Right renal cortex interstitium (tissue), 3 donors: Measurements from ENCODE around the gene PARVA. TPM values are rescaled to one million over a fixed set of nuclear protein-coding genes. Genes with fewer than 3 reads are reported as not detected.

Experiments
- DNase-seq, 3 donors: peaks; one replicate each; pipeline ENCODE4 v3.0.0-alpha.2; 2013; ENCODE audit warnings: low read depth in 3 of 3, low spot score in 2 of 3
- polyA plus RNA-seq, 3 donors: library from polyadenylated mRNA; unstranded; fragments of 120-200 nt; gene quantifications; one replicate each; pipeline ENCODE4 v1.2.1, GENCODE V29; 2013; ENCODE audit not compliant: insufficient read length in 3 of 3

Gene PARVA
- polyA plus RNA-seq, 3 donors: 115 to 132 (median 123) TPM

DNA sequence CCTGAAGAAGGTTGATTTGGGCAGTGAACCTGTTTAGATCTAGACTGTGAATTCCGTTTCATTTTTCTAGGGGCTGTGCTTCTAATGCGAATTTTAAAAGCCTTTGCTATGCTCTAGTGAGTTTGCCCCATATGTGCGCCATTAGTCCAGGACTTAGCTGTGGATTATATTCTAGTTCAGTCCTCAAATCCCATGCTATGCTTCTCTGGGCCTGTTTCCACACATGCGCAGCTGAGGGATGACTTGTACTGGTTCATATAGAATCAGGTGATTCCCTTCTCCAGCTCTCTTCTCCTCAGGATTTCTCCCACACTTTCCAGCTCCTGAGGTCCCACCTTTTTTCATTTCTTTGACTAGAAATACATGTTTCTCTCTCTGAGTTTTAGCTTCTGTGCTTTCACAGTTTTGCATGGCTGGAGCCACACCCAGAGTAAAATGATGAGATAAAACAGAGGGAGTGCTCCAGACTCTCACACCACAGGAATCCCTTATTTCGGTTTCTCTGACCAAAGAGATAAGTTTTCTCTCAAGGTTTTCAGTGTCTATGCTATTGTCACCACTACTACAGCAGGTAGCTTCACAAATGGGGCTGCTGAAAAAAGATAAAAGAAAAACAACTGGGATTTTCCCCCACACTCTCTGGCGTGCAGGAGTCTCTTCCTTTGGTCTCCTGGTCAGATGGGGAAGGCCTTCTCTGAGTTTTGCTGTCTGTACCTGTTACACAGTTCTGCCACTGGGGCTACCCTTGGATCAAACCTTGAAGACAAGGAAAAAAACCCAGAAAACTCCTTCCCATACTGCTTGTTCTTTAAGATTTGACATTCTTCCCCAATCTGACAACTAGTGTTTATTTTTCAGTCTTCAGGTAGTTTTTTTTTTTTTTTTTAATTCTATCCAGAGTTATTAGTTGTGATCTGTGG is 200.6 kb downstream of the PARVA start:
- no peak for DNase-seq

DNA sequence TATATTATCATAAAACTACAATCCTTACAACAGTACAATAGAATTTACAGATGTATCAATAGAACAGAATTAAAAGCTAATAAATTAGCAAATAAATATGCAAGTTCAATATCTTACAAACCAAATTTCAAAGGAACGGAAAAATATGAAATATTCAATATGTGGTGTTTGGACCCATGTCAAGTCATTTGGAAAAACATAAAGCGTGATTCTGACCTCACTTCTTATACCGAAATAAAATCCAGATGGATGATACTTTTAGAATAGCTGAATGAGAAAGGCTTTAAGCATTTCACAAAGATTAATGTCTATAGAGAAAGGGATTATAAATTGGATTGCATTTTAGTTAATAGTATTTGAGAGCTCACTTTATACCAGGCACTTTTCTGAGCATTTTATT is 204.0 kb downstream of the PARVA start:
- DNase-seq: no peak

- peak in 1 of 3 donors; percentile 13 for DNase-seq
Measured at GRCh38 chr11:12581923-12582322, 204.6 kb downstream of the PARVA start.
